ENCODE data around the gene SREBF1. TPM values are rescaled to one million over a fixed set of nuclear protein-coding genes. Genes with fewer than 3 reads are reported as not detected.

The SREBF1 gene
- total and polyA plus RNA-seq, 2 of the 8 experiments (the other 6 are each of a cell fraction or from before 2014, with no cell fraction given): 28.6 to 70.8 TPM

DNA sequence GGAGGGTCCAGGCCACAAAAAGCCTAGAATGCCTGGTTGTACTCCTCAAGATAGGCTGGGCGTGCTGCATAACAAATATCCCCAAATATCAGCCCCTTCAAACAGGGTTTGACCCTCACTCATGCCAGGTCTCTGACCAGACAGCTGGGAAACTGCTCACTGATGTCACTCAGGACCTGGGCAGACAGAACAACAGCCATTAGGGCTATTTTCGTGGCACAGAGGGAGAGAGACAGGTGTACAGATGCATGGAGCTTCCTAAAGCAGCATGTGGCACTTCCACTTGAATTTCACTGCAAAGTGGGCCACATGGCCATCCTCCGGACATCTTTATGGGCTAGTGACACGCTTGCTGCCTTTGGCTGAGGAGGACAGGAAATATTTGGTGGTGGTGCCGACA is 73.1 kb downstream of the SREBF1 start (continued):
- TF ChIP-seq GABPA (IDR thresholded peaks at IDR 0.05; ENCODE audit: borderline replicate concordance, insufficient read depth, low read length): no peak
- no peak for TF ChIP-seq RNF2 (IDR thresholded peaks at IDR 0.05; ENCODE audit: borderline replicate concordance, low read depth, low read length, missing control alignments, poor library complexity, severe bottlenecking)
